ENCODE results near the gene DPP10. TPM values are rescaled to one million over a fixed set of nuclear protein-coding genes. Genes with fewer than 3 reads are reported as not detected.
A peak's percentile ranks its signal among the peaks of the same experiment; 100 is the strongest.

The DPP10 gene
- total and polyA plus RNA-seq, 4 donors = 30.6 to 83.0 (median 48.0) TPM

- Histone ChIP-seq H3K27me3 (ENCODE audit: control insufficient read depth, insufficient read depth, low read length) (no peaks in the 10 kb centered on the region), H3K4me3 (ENCODE audit: low read depth, low read length) (no peak overlapping the region), H3K36me3 (ENCODE audit: control insufficient read depth, insufficient read depth, low read length) (no peaks in the 10 kb centered on the region), H3K4me1 (ENCODE audit: control insufficient read depth, insufficient read depth, low read length) (no peaks in the 10 kb centered on the region), H3K9me3 (ENCODE audit: control insufficient read depth, insufficient read depth, low read length) (no peaks in the 10 kb centered on the region), H3K27ac (ENCODE audit: low read depth, low read length) (no peak overlapping the region)
- no peak for DNase-seq (ENCODE audit: low read depth in 4 of 6, low spot score in 6 of 6)
- 71% methylated on average over 2 of the region's 3 CpGs for WGBS (ENCODE audit: insufficient coverage)
Observed at GRCh38 chr2:115129536-115129935, 687.1 kb downstream of the DPP10 start.

DNA sequence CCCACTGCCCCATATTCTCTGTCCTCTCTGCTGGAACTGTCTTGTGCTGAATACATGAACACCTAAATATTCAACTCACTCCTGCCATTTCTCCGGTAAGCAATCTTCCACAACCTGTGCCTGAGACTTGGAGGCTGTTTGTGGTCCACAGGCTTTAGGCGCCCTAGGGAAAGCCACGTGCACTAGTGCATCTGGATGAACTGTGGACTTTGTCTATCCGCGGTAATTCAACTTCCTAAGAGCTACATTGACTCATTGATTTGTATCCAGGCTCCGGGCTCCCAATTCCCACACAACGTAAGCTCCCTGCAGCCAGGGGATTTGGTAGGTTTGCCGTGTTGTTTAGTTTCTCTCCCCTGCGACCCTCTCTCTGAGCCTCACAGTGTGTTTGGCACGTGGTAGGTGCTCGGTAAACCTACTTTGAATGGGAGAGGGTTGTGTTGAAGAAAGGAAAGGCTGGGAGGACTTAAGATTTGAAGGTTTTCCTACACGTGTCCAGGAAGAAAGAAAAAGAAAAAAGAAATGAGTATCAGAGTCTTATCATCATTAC lies 718.2 kb downstream of the DPP10 start:
- peaks cover 16% of the 10 kb centered on the region for H3K27me3 ChIP-seq (ENCODE audit: control insufficient read depth, insufficient read depth, low read length)
- H3K4me1 ChIP-seq (ENCODE audit: control insufficient read depth, insufficient read depth, low read length) = peaks cover 17% of the 10 kb centered on the region
- H3K9me3 ChIP-seq (ENCODE audit: control insufficient read depth, insufficient read depth, low read length) = no peaks in the 10 kb centered on the region
- H3K4me3 ChIP-seq (ENCODE audit: low read depth, low read length) = peak overlapping the region; percentile 27
- H3K27ac ChIP-seq (ENCODE audit: low read depth, low read length) = no peak overlapping the region
- no peak for DNase-seq (ENCODE audit: low read depth in 4 of 6, low spot score in 6 of 6)
- no peaks in the 10 kb centered on the region for H3K36me3 ChIP-seq (ENCODE audit: control insufficient read depth, insufficient read depth, low read length)
- WGBS (ENCODE audit: insufficient coverage) = 48% methylated on average over 4 of the region's 12 CpGs

- Histone ChIP-seq H3K36me3 (ENCODE audit: control insufficient read depth, insufficient read depth, low read length) (no peaks in the 10 kb centered on the region), H3K4me1 (ENCODE audit: control insufficient read depth, insufficient read depth, low read length) (peaks cover 17% of the 10 kb centered on the region), H3K27ac (ENCODE audit: low read depth, low read length) (no peak overlapping the region), H3K9me3 (ENCODE audit: control insufficient read depth, insufficient read depth, low read length) (no peaks in the 10 kb centered on the region), H3K27me3 (ENCODE audit: control insufficient read depth, insufficient read depth, low read length) (peaks cover 16% of the 10 kb centered on the region), H3K4me3 (ENCODE audit: low read depth, low read length) (peak overlapping the region; percentile 27)
- peak in 5 of 6 donors; percentile 66 to 94 (median 78) for DNase-seq (ENCODE audit: low read depth in 4 of 6, low spot score in 6 of 6)
- under 1% methylated on average over 86 of the region's 86 CpGs for WGBS (ENCODE audit: insufficient coverage)
Observed at GRCh38 chr2:115161081-115161770, 718.8 kb downstream of the DPP10 start.

DNA sequence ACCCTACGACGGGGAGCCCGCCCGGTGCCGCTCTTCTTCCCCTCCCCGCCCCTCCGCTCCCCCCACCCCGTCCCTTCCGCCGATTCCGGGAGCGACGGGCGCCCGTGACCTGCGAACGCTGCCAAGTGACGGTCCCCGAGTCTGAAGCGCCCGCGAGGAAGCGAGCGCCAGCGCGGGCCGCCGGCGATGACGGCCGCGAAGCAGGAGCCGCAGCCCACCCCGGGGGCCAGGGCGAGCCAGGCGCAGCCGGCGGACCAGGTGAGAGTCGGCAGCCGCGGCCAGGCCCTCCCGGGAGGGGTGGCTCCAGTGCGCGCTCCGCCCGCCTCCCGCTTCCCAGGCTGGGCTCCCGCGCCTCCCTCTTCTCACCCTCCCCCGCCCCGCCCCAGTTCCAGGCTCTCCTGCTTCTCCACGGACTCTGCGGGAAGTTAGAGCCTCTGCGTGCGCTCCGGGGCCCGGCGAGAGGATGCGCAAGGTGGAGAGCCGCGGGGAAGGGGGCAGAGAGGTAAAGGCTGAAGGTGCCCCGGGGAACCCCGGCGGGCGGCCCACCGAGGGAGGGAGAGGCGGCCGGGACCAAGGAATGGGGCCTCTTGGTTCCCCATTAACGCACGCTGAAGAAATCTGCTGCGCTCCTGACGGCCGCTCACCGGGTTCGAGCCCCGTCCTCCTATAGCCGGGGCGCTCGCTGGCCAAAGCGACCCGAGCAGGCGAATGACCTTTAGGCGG lies 719.5 kb downstream of the DPP10 start:
- H3K36me3 ChIP-seq (ENCODE audit: control insufficient read depth, insufficient read depth, low read length) = no peaks in the 10 kb centered on the region
- H3K4me3 ChIP-seq (ENCODE audit: low read depth, low read length) = peak overlapping the region; percentile 35
- peak in 3 of 6 donors; percentile 32 to 77 (median 75) for DNase-seq (ENCODE audit: low read depth in 4 of 6, low spot score in 6 of 6)
- H3K9me3 ChIP-seq (ENCODE audit: control insufficient read depth, insufficient read depth, low read length) = no peaks in the 10 kb centered on the region
- H3K4me1 ChIP-seq (ENCODE audit: control insufficient read depth, insufficient read depth, low read length) = peaks cover 17% of the 10 kb centered on the region
- H3K27ac ChIP-seq (ENCODE audit: low read depth, low read length) = peak overlapping the region; percentile 27
- peaks cover 16% of the 10 kb centered on the region for H3K27me3 ChIP-seq (ENCODE audit: control insufficient read depth, insufficient read depth, low read length)
- WGBS (ENCODE audit: insufficient coverage) = under 1% methylated on average over 74 of the region's 83 CpGs

GRCh38 chr2:115162494-115163293 lies 720.3 kb downstream of the DPP10 start:
- peak in 4 of 6 donors; percentile 9 to 70 (median 36) for DNase-seq (ENCODE audit: low read depth in 4 of 6, low spot score in 6 of 6)
- Histone ChIP-seq H3K27ac (ENCODE audit: low read depth, low read length) (peak overlapping the region; percentile 27), H3K4me3 (ENCODE audit: low read depth, low read length) (peak overlapping the region; percentile 35), H3K27me3 (ENCODE audit: control insufficient read depth, insufficient read depth, low read length) (peaks cover 16% of the 10 kb centered on the region), H3K4me1 (ENCODE audit: control insufficient read depth, insufficient read depth, low read length) (peaks cover 17% of the 10 kb centered on the region), H3K36me3 (ENCODE audit: control insufficient read depth, insufficient read depth, low read length) (no peaks in the 10 kb centered on the region), H3K9me3 (ENCODE audit: control insufficient read depth, insufficient read depth, low read length) (no peaks in the 10 kb centered on the region)
- 1% methylated on average over 42 of the region's 49 CpGs for WGBS (ENCODE audit: insufficient coverage)

- Histone ChIP-seq H3K27ac (ENCODE audit: low read depth, low read length) (no peak overlapping the region), H3K4me1 (ENCODE audit: control insufficient read depth, insufficient read depth, low read length) (peaks cover 17% of the 10 kb centered on the region), H3K9me3 (ENCODE audit: control insufficient read depth, insufficient read depth, low read length) (no peaks in the 10 kb centered on the region), H3K27me3 (ENCODE audit: control insufficient read depth, insufficient read depth, low read length) (peaks cover 16% of the 10 kb centered on the region), H3K4me3 (ENCODE audit: low read depth, low read length) (peak overlapping the region; percentile 35), H3K36me3 (ENCODE audit: control insufficient read depth, insufficient read depth, low read length) (no peaks in the 10 kb centered on the region)
- DNase-seq (ENCODE audit: low read depth in 4 of 6, low spot score in 6 of 6) = peak in 3 of 6 donors; percentile 19 to 88 (median 47)
- WGBS (ENCODE audit: insufficient coverage) = 0% methylated on average over 1 of the region's 6 CpGs
Observed at GRCh38 chr2:115163572-115163971, 721.1 kb downstream of the DPP10 start.

DNA sequence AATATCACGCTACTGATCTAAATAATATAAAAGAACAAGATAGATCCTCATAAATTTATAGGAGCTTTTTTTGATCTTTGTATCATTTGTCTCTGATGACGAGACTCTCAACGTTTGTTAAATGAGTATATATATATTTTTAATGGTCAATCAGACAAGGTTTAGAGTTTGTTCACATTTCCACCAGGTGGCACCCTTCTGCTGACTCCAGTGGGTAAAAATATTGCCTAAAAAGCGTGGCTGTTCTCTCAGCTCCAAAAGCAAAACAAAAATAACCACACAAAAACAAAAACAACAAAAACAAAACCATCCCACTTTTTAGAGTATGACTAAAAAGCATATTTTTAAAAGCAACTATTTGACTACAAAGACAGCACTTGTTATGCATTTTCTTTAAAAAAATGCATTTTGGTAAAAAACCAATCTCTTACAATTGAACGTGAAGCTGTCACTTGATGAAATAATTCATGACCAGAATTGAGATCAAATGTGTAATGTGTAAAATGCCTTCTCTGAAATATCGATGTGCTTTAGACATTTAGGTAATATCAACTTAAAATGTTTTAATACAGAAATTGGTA lies 723.2 kb downstream of the DPP10 start:
- WGBS (ENCODE audit: insufficient coverage) = no CpG with 5 or more reads among the region's 6 CpGs
- no peak overlapping the region for H3K27ac ChIP-seq (ENCODE audit: low read depth, low read length)
- H3K4me3 ChIP-seq (ENCODE audit: low read depth, low read length) = no peak overlapping the region
- peak in 4 of 6 donors; percentile 38 to 93 (median 70) for DNase-seq (ENCODE audit: low read depth in 4 of 6, low spot score in 6 of 6)
- H3K4me1 ChIP-seq (ENCODE audit: control insufficient read depth, insufficient read depth, low read length) = peaks cover 14% of the 10 kb centered on the region
- H3K36me3 ChIP-seq (ENCODE audit: control insufficient read depth, insufficient read depth, low read length) = no peaks in the 10 kb centered on the region
- H3K9me3 ChIP-seq (ENCODE audit: control insufficient read depth, insufficient read depth, low read length) = no peaks in the 10 kb centered on the region
- peaks cover 16% of the 10 kb centered on the region for H3K27me3 ChIP-seq (ENCODE audit: control insufficient read depth, insufficient read depth, low read length)

DNA sequence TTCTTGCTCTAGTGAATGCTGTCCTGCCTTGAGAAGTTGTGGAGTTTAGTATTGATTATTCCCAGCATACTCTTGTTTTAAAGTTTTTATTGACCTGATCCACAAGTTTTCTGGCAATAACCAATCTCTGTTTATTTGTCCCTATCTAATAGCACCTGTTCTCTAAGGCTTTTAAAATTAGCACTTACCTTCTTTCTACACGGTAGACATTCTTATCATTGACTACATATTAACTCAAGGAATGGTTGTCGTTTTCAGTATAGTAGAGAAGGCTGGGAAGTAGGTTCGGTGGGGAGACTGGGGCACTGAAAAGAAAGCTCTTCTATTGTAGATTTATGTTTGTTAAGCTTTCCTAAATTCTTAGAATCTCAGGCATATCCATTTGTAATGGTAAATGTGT lies 726.0 kb downstream of the DPP10 start:
- H3K4me1 ChIP-seq (ENCODE audit: control insufficient read depth, insufficient read depth, low read length) = no peaks in the 10 kb centered on the region
- H3K4me3 ChIP-seq (ENCODE audit: low read depth, low read length) = no peak overlapping the region
- no peaks in the 10 kb centered on the region for H3K36me3 ChIP-seq (ENCODE audit: control insufficient read depth, insufficient read depth, low read length)
- H3K27ac ChIP-seq (ENCODE audit: low read depth, low read length) = no peak overlapping the region
- no CpG with 5 or more reads among the region's 3 CpGs for WGBS (ENCODE audit: insufficient coverage)
- no peak for DNase-seq (ENCODE audit: low read depth in 4 of 6, low spot score in 6 of 6)
- peaks cover 3% of the 10 kb centered on the region for H3K27me3 ChIP-seq (ENCODE audit: control insufficient read depth, insufficient read depth, low read length)
- no peaks in the 10 kb centered on the region for H3K9me3 ChIP-seq (ENCODE audit: control insufficient read depth, insufficient read depth, low read length)

GRCh38 chr2:115169814-115170213 lies 727.4 kb downstream of the DPP10 start:
- H3K4me1 ChIP-seq (ENCODE audit: control insufficient read depth, insufficient read depth, low read length) = no peaks in the 10 kb centered on the region
- H3K4me3 ChIP-seq (ENCODE audit: low read depth, low read length) = no peak overlapping the region
- DNase-seq (ENCODE audit: low read depth in 4 of 6, low spot score in 6 of 6) = no peak
- no peaks in the 10 kb centered on the region for H3K36me3 ChIP-seq (ENCODE audit: control insufficient read depth, insufficient read depth, low read length)
- H3K9me3 ChIP-seq (ENCODE audit: control insufficient read depth, insufficient read depth, low read length) = no peaks in the 10 kb centered on the region
- 88% methylated on average over 1 of the region's 1 CpG for WGBS (ENCODE audit: insufficient coverage)
- no peaks in the 10 kb centered on the region for H3K27me3 ChIP-seq (ENCODE audit: control insufficient read depth, insufficient read depth, low read length)
- H3K27ac ChIP-seq (ENCODE audit: low read depth, low read length) = no peak overlapping the region
